ENCODE measurements around the gene MAD2L1. TPM values are rescaled to one million over a fixed set of nuclear protein-coding genes. Genes with fewer than 3 reads are reported as not detected.

The MAD2L1 gene
- total RNA-seq, 2 experiments from 2014 or later, result 109 to 112 TPM

- TF ChIP-seq EZH2phosphoT487 (IDR thresholded peaks at IDR 0.05; ENCODE audit: borderline replicate concordance, low read depth, low read length), result no peak
- no peak for TF ChIP-seq CTCF (conservative IDR thresholded peaks at IDR 0.05; ENCODE audit: low read length)
- H2AFZ ChIP-seq (ENCODE audit: low read length), result no peak overlapping the region
- H3K36me3 ChIP-seq (ENCODE audit: insufficient read depth, low read length), result no peaks in the 10 kb centered on the region
- ChIA-PET POLR2A (interaction anchor here (1.0 kb wide), 1 partner anchor 25 kb away, joined by 5 read pairs; no protein-coding TSS in a partner anchor), CTCF (ENCODE audit: unreplicated experiment) (no interaction called here)
- no TSS peak for BruUV-seq (replicated peaks)
- H3K4me2 ChIP-seq (ENCODE audit: low read length), result no peak overlapping the region
- no peaks in the 10 kb centered on the region for H3K4me1 ChIP-seq (ENCODE audit: insufficient read depth, low read length, poor library complexity, severe bottlenecking)
- H3K4me3 ChIP-seq (ENCODE audit: low read depth, low read length, poor library complexity, severe bottlenecking), result no peak overlapping the region
- H3K27ac ChIP-seq (ENCODE audit: low read depth, low read length, poor library complexity, severe bottlenecking), result no peak overlapping the region
- DNase-seq (ENCODE audit: low spot score), result no peak
- no peaks in the 10 kb centered on the region for H3K9me2 ChIP-seq (ENCODE audit: insufficient read depth, low read length)
- no peaks in the 10 kb centered on the region for H4K20me1 ChIP-seq (ENCODE audit: insufficient read depth, low read length)
- intact Hi-C loops (cut with micrococcal nuclease; ENCODE audit: unreplicated experiment), result no loop called here
- H3K9me3 ChIP-seq (ENCODE audit: low read length), result no peaks in the 10 kb centered on the region
- H3K79me2 ChIP-seq (ENCODE audit: insufficient read depth, low read depth, low read length), result no peaks in the 10 kb centered on the region
These were observed 31.7 kb downstream of the MAD2L1 start for GRCh38 chr4:120034913-120035312.

- intact Hi-C loops (cut with micrococcal nuclease; ENCODE audit: unreplicated experiment), result no loop called here
- TF ChIP-seq CTCF (conservative IDR thresholded peaks at IDR 0.05; ENCODE audit: low read length) (no peak), EZH2phosphoT487 (IDR thresholded peaks at IDR 0.05; ENCODE audit: borderline replicate concordance, low read depth, low read length) (no peak)
- Histone ChIP-seq H4K20me1 (ENCODE audit: insufficient read depth, low read length) (no peaks in the 10 kb centered on the region), H3K4me1 (ENCODE audit: insufficient read depth, low read length, poor library complexity, severe bottlenecking) (no peaks in the 10 kb centered on the region), H3K4me3 (ENCODE audit: low read depth, low read length, poor library complexity, severe bottlenecking) (no peak overlapping the region), H3K36me3 (ENCODE audit: insufficient read depth, low read length) (no peaks in the 10 kb centered on the region), H2AFZ (ENCODE audit: low read length) (no peak overlapping the region), H3K9me2 (ENCODE audit: insufficient read depth, low read length) (no peaks in the 10 kb centered on the region), H3K4me2 (ENCODE audit: low read length) (no peak overlapping the region), H3K9me3 (ENCODE audit: low read length) (no peaks in the 10 kb centered on the region), H3K79me2 (ENCODE audit: insufficient read depth, low read depth, low read length) (no peaks in the 10 kb centered on the region), H3K27ac (ENCODE audit: low read depth, low read length, poor library complexity, severe bottlenecking) (no peak overlapping the region)
- POLR2A ChIA-PET, result no interaction called here
- no peak for DNase-seq (ENCODE audit: low spot score)
- no TSS peak for BruUV-seq (replicated peaks)
- CTCF ChIA-PET (ENCODE audit: unreplicated experiment), result no interaction called here
These were observed 39.8 kb downstream of the MAD2L1 start for GRCh38 chr4:120026853-120027252.

GRCh38 chr4:120025516-120025915, 41.1 kb downstream of the MAD2L1 start:
- POLR2A ChIA-PET, result no interaction called here

More at GRCh38 chr4:120025516-120025915, 41.1 kb downstream of the MAD2L1 start:
- intact Hi-C loops (cut with micrococcal nuclease; ENCODE audit: unreplicated experiment), result no loop called here
- Histone ChIP-seq H3K4me2 (ENCODE audit: low read length) (no peak overlapping the region), H3K36me3 (ENCODE audit: insufficient read depth, low read length) (no peaks in the 10 kb centered on the region), H3K4me3 (ENCODE audit: low read depth, low read length, poor library complexity, severe bottlenecking) (no peak overlapping the region), H3K9me2 (ENCODE audit: insufficient read depth, low read length) (no peaks in the 10 kb centered on the region), H3K9me3 (ENCODE audit: low read length) (no peaks in the 10 kb centered on the region), H2AFZ (ENCODE audit: low read length) (no peak overlapping the region), H3K79me2 (ENCODE audit: insufficient read depth, low read depth, low read length) (no peaks in the 10 kb centered on the region), H3K4me1 (ENCODE audit: insufficient read depth, low read length, poor library complexity, severe bottlenecking) (no peaks in the 10 kb centered on the region), H4K20me1 (ENCODE audit: insufficient read depth, low read length) (no peaks in the 10 kb centered on the region), H3K27ac (ENCODE audit: low read depth, low read length, poor library complexity, severe bottlenecking) (no peak overlapping the region)
- no peak for DNase-seq (ENCODE audit: low spot score)
- CTCF ChIA-PET (ENCODE audit: unreplicated experiment), result no interaction called here
- TF ChIP-seq CTCF (conservative IDR thresholded peaks at IDR 0.05; ENCODE audit: low read length), result no peak
- BruUV-seq (replicated peaks), result no TSS peak

All from OCI-LY7 (cell line).